ENCODE data around the gene RRBP1.
A peak's percentile ranks its signal among the peaks of the same experiment; 100 is the strongest.

Gene RRBP1

GRCh38 chr20:17647391-17648314 is 34.4 kb downstream of the RRBP1 start:
- no peak for DNase-seq (ENCODE audit: low spot score)

- no peak for DNase-seq (ENCODE audit: low spot score)
Observed at GRCh38 chr20:17646961-17647301, 35.1 kb downstream of the RRBP1 start.

- no peak for DNase-seq (ENCODE audit: low spot score)
Observed at GRCh38 chr20:17646209-17646960, 35.7 kb downstream of the RRBP1 start.

- no peak for DNase-seq (ENCODE audit: low spot score)
Observed at GRCh38 chr20:17645546-17646208, 36.4 kb downstream of the RRBP1 start.

- no peak for DNase-seq (ENCODE audit: low spot score)
Observed at GRCh38 chr20:17645010-17645409, 37.0 kb downstream of the RRBP1 start.

GRCh38 chr20:17644451-17644850 is 37.6 kb downstream of the RRBP1 start:
- no peak for DNase-seq (ENCODE audit: low spot score)

GRCh38 chr20:17643531-17644188 is 38.4 kb downstream of the RRBP1 start:
- DNase-seq (ENCODE audit: low spot score): no peak

GRCh38 chr20:17642404-17643269 is 39.4 kb downstream of the RRBP1 start:
- no peak for DNase-seq (ENCODE audit: low spot score)

GRCh38 chr20:17641993-17642392 is 40.0 kb downstream of the RRBP1 start:
- DNase-seq (ENCODE audit: low spot score): no peak

- DNase-seq (ENCODE audit: low spot score): no peak
Observed at GRCh38 chr20:17641520-17641964, 40.5 kb downstream of the RRBP1 start.

GRCh38 chr20:17640875-17641378 is 41.1 kb downstream of the RRBP1 start:
- DNase-seq (ENCODE audit: low spot score): no peak

- no peak for DNase-seq (ENCODE audit: low spot score)
Observed at GRCh38 chr20:17640146-17640874, 41.7 kb downstream of the RRBP1 start.

GRCh38 chr20:17638835-17639407 is 43.1 kb downstream of the RRBP1 start:
- no peak for DNase-seq (ENCODE audit: low spot score)

GRCh38 chr20:17637985-17638640 is 43.9 kb downstream of the RRBP1 start:
- DNase-seq (ENCODE audit: low spot score): no peak

GRCh38 chr20:17637413-17637780 is 44.6 kb downstream of the RRBP1 start:
- DNase-seq (ENCODE audit: low spot score): no peak

GRCh38 chr20:17636523-17637412 is 45.3 kb downstream of the RRBP1 start:
- DNase-seq (ENCODE audit: low spot score): peak; percentile 91

GRCh38 chr20:17635332-17636244 is 46.5 kb downstream of the RRBP1 start:
- no peak for DNase-seq (ENCODE audit: low spot score)

Measured in putamen (tissue), 1 donor.